ENCODE data around the gene TULP4. TPM values are rescaled to one million over a fixed set of nuclear protein-coding genes. Genes with fewer than 3 reads are reported as not detected.

TULP4 gene
- total RNA-seq, 1 donor from 2014 or later = 104 TPM

DNA sequence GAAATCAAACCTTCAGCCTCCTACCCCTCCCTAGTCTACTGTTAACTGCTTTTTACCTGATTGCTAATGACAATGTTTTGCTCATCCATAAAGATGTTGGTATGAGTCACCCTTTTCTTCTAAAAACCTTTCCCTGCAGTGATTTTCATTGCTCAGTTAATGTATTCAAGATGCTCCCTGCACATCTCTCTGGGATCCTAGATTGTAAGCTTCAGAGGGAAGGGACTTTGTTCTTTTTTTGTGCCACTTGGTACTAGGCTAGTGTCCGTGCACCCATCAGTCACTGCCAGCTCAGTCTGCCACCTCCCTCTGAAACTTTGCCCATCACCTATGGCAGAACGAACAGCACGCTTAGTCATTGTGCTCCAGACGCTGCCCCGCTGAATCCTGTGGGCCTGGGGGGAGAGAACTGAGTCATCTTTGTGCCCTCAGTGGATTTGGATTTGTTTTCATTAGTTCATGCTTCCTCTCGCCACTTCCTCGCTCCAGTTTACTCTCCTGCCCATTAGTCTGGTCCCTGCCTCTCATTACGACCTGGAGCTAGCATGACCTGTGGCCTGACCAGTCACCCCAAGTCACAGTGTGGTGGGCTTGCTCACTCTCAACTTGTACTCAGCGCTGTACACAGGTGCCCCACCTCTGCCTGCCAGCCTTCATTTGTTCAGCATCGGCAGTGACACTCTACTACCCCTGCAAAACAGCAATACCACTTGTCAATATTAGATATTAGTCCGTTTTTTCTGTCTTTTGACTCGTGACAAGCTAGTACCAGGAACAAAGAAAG lies 169.6 kb downstream of the TULP4 start:
- intact Hi-C loops (cut with DNase I) = no loop called here
- DNase-seq (no peak), ATAC-seq (no peak)
- Histone ChIP-seq H3K4me3 (no peak overlapping the region), H3K27me3 (ENCODE audit: low read depth) (no peaks in the 10 kb centered on the region), H3K36me3 (peaks cover 68% of the 10 kb centered on the region), H3K27ac (no peak overlapping the region), H3K9me3 (no peaks in the 10 kb centered on the region), H3K4me1 (no peaks in the 10 kb centered on the region)
- TF ChIP-seq, protein P1, sequence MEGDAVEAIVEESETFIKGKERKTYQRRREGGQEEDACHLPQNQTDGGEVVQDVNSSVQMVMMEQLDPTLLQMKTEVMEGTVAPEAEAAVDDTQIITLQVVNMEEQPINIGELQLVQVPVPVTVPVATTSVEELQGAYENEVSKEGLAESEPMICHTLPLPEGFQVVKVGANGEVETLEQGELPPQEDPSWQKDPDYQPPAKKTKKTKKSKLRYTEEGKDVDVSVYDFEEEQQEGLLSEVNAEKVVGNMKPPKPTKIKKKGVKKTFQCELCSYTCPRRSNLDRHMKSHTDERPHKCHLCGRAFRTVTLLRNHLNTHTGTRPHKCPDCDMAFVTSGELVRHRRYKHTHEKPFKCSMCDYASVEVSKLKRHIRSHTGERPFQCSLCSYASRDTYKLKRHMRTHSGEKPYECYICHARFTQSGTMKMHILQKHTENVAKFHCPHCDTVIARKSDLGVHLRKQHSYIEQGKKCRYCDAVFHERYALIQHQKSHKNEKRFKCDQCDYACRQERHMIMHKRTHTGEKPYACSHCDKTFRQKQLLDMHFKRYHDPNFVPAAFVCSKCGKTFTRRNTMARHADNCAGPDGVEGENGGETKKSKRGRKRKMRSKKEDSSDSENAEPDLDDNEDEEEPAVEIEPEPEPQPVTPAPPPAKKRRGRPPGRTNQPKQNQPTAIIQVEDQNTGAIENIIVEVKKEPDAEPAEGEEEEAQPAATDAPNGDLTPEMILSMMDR (IDR thresholded peaks at IDR 0.05) = no peak

DNA sequence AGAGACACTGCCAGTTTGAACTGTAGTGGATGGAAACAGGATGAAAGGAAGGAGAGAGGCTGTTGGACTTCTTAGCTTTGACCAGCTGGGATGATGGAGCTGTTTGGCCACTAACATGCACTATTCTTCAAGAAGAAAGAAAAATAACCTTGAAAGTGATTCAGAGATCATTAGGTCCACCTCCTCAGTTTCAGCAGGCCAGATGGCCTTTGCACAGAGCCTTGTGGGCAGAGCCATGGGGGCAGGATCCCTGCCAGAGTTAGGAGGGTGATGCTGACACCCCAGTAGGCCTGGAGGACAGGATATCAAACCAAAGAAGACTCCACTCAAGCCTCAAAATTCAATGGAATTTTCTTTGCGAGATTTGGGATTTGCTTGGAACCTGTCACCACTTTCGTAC lies 173.2 kb downstream of the TULP4 start:
- no peak for DNase-seq
- Histone ChIP-seq H3K4me1 (no peaks in the 10 kb centered on the region), H3K27ac (no peak overlapping the region), H3K9me3 (no peaks in the 10 kb centered on the region), H3K27me3 (ENCODE audit: low read depth) (no peaks in the 10 kb centered on the region), H3K4me3 (no peak overlapping the region), H3K36me3 (peaks cover 55% of the 10 kb centered on the region)
- ATAC-seq = no peak
- intact Hi-C loops (cut with DNase I) = no loop called here
- TF ChIP-seq, protein P1 (IDR thresholded peaks at IDR 0.05) = no peak

DNA sequence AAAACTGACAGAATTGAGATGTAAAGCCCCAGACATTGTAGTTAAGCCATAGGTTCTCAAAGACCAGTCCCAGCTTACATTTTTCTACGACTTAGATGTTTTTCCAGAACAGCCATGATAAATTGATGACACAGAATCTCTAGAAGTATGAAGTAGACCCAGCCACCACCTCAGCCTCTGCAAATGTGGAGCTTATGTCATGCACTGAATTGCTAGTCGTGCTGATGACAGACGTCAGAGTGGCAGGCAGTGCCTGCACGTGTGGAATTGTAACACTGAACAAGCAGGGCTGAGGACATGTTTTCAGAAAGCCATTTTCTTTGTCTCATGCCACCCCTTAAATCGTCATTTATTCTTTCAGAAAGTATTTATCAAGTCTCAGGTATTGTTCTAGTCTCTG lies 175.2 kb downstream of the TULP4 start:
- Histone ChIP-seq H3K9me3 (no peaks in the 10 kb centered on the region), H3K27me3 (ENCODE audit: low read depth) (no peaks in the 10 kb centered on the region), H3K27ac (no peak overlapping the region), H3K36me3 (peaks cover 34% of the 10 kb centered on the region), H3K4me1 (no peaks in the 10 kb centered on the region), H3K4me3 (no peak overlapping the region)
- TF ChIP-seq, protein P1 (IDR thresholded peaks at IDR 0.05) = no peak
- ATAC-seq = no peak
- no peak for DNase-seq
- intact Hi-C loops (cut with DNase I) = no loop called here

DNA sequence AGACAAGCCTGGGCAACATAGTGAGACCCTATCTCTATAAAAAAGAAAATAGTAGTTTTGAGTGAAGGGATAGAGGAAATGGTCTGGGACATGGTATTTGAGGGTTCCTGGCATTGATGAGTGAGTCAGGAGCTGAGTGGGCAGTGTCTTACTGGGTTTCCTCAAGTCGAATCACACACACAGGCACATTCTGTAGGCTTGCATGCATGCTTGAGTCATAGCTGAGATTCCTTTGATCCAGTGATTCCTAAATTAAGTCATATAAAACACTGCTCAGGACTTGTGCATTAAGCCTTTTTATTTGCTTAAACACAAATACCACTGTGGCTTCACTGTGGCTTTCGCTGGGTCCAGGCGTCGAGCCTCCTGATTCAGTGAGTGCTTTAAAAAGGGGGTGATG lies 175.8 kb downstream of the TULP4 start:
- Histone ChIP-seq H3K27me3 (ENCODE audit: low read depth) (no peaks in the 10 kb centered on the region), H3K9me3 (no peaks in the 10 kb centered on the region), H3K4me3 (no peak overlapping the region), H3K4me1 (no peaks in the 10 kb centered on the region), H3K36me3 (peaks cover 31% of the 10 kb centered on the region), H3K27ac (no peak overlapping the region)
- ATAC-seq (no peak), DNase-seq (no peak)
- TF ChIP-seq, protein P1 (IDR thresholded peaks at IDR 0.05) = no peak
- intact Hi-C loops (cut with DNase I) = no loop called here

DNA sequence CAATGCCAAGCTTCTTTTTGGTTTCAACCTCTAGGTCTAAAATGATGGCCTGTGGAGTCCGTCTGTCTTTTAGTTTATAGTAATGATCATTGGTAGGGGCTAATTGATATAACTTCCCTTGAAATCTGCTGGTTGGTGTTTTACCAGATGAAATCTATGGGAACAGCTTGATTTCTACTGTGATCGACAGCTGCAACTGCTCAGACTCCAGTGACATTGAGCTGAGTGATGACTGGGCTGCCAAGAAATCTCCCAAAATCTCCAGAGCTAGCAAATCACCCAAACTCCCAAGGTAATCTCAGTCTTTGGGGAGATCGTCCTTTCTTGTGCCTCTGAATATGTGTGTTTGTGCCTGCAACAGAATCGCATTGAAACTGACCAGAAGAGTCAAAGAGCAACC lies 177.2 kb downstream of the TULP4 start:
- Histone ChIP-seq H3K27me3 (ENCODE audit: low read depth) (no peaks in the 10 kb centered on the region), H3K4me3 (no peak overlapping the region), H3K27ac (no peak overlapping the region), H3K36me3 (peaks cover 27% of the 10 kb centered on the region), H3K4me1 (no peaks in the 10 kb centered on the region), H3K9me3 (no peaks in the 10 kb centered on the region)
- TF ChIP-seq, protein P1 (IDR thresholded peaks at IDR 0.05) = no peak
- DNase-seq (no peak), ATAC-seq (no peak)
- intact Hi-C loops (cut with DNase I) = no loop called here
